GM15510 (cell line): ENCODE results near the gene CAPZB.

ENCODE experiments used
- POLR2A ChIP-seq: IDR thresholded peaks from 3 replicates; pipeline ENCODE4 v1.6.1; 2011; ENCODE audit warnings: borderline replicate concordance; ENCODE audit not compliant: insufficient read length; ENCODE audit errors: extremely low read depth

CAPZB gene

GRCh38 chr1:19385221-19385620 is 100.1 kb downstream of the CAPZB start:
- no peak for TF ChIP-seq POLR2A

DNA sequence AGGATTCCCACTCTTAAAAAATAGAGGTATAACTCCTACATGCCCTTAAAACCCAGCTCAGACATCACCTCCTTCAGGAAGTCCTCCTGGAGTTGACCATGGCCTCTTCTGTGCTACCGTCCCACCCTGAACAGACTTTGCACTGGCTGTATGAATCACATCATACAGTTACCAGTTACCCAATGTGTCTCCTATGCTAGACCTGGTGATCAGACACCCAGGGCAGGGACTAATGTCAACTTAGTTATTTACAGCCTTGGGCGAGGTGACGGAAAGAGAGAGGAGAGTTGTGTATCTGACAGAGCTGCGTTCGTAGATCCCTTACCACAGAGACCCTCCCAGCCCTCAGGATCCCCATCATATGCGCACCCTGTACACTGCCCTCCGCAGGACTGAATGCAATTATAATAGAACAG is 100.6 kb downstream of the CAPZB start:
- no peak for TF ChIP-seq POLR2A

DNA sequence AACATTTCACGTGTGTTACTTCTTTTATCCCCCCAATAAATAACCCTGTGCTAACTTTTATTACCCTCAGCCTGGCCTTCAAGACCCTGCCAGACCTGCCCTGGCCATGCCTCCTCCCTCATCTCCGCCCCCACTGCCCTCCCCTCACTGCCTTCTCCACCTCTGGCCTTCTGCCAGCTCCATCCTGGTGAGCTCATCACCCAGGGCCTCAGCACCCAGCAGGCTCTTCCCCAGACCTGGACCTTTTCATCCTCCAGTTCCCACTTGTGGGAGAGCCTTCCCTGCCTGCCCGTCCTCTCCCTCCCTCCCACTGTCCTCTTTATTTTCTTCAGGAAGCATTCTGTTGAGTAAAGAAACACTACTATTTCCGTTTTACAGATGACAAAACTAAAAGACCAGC is 101.2 kb downstream of the CAPZB start:
- TF ChIP-seq POLR2A = no peak

DNA sequence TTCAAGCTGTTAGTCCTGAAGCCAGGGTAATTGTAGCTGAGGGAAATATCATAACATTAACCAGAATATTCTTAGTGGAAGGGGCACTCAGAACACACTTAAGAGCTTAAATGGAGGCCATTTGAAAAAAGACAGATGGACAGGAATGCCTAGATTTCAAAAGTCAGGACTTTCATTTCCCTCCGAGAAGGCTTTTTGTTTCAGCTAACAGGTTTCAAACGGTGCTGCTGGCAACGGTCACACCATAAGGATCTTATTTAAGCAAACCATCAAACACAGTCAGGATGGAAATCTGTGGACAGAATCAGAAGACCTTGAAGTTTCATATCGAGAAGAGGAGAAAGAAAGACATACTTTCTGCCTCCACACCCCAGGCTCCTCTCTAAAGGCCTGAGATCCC is 103.1 kb downstream of the CAPZB start:
- no peak for TF ChIP-seq POLR2A

DNA sequence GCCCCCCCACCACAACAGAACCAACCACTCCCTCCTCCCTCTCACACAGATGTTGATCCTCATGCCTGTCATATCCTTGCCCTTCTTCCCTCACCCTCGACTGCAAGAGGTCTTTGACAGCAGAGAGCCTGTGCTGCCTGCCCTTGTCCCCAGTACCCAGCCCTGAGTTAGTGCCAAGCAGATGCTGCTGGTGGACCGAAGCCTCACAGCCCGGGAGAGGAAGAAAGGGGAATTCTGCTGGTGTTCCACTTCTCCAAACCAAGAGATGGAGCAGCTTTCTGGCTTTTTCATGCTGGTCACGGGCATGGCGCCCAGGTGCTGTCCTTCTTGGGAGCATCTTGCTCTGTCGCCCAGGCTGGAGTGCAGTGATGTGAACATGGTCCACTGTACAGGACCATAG is 104.1 kb downstream of the CAPZB start:
- no peak for TF ChIP-seq POLR2A

DNA sequence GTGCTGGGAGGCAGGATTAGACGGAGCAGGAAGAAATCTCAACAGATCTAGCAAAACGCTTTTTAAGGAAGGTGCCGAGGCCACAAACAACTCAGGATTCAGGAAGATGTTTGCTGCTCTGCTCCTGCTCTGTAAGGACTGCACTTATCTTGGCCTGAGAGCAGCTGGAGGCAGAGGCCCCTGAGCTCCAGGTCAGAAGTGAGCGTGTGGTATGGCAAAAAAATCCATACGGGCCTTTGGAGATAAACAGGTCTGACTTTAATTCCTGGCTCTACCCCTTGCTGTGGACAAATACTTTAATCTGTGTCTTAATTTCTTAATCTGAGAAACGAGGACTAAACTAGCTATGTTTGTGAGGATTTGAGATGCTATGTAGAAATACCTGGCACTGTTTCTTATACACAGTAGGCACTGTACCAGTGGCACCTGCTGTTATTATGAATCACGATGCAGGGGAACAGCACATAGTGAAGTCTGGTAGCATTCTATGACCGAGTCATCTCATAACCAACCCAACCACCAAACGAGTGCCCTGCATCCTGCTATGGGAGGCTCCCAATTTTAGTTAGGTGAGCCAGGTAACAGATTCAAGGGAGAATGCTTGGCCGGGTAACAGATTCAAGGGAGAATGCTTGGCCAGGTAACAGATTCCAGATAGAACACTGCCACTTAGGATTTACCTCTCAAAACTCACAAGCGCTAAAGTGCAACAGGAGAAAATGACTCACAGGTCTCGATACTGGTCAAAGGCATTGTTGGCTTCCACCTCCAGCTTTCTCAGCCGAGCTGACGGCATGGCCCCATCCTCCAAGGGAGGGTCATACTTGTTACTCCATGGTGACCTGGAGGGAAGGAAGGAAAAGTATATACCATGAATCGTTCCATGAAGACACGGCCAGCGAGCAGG is 107.3 kb downstream of the CAPZB start:
- no peak for TF ChIP-seq POLR2A

GRCh38 chr1:19376428-19377372 is 108.6 kb downstream of the CAPZB start:
- TF ChIP-seq POLR2A = no peak

GRCh38 chr1:19375631-19376400 is 109.5 kb downstream of the CAPZB start:
- TF ChIP-seq POLR2A = no peak

- TF ChIP-seq POLR2A = no peak
Measured at GRCh38 chr1:19374926-19375325, 110.4 kb downstream of the CAPZB start.

DNA sequence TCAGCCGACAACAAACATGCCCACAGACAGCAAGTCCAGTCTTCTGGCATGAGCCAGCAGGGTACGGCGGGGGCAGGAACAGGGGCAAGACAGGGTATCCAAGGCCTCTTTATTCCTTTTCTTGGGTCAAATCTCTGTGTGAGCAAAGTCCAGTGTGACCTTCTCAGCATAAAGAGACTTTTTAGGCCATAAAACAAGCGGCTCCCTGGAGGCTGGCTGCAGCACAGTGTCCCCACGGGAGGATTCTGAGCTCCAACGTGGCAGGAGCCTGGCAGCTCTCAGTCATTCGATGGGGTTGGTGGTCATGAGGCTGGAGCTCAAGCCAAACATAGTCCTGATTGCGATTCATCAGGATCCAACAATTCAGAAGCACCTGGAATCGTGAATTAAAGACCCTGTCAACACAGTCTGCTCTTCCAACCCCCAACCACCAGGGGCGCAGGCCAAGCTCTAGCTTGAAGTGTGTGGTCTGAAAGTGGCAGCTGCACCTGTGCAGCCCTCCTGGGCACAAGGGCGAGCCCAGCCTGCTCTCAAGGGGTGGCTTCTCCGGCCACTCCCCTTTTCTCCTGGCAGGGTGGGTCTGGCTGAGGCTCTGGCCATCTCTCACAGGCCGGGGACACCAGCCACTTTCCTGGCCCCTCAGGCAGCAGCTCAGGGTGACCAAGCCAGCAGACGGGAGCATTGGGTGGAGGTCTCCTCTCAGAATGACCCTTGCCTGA is 111.1 kb downstream of the CAPZB start:
- no peak for TF ChIP-seq POLR2A

GRCh38 chr1:19373211-19374082 is 111.9 kb downstream of the CAPZB start:
- TF ChIP-seq POLR2A = no peak

GRCh38 chr1:19372602-19373001 is 112.7 kb downstream of the CAPZB start:
- no peak for TF ChIP-seq POLR2A

- no peak for TF ChIP-seq POLR2A
Measured at GRCh38 chr1:19372136-19372514, 113.2 kb downstream of the CAPZB start.

DNA sequence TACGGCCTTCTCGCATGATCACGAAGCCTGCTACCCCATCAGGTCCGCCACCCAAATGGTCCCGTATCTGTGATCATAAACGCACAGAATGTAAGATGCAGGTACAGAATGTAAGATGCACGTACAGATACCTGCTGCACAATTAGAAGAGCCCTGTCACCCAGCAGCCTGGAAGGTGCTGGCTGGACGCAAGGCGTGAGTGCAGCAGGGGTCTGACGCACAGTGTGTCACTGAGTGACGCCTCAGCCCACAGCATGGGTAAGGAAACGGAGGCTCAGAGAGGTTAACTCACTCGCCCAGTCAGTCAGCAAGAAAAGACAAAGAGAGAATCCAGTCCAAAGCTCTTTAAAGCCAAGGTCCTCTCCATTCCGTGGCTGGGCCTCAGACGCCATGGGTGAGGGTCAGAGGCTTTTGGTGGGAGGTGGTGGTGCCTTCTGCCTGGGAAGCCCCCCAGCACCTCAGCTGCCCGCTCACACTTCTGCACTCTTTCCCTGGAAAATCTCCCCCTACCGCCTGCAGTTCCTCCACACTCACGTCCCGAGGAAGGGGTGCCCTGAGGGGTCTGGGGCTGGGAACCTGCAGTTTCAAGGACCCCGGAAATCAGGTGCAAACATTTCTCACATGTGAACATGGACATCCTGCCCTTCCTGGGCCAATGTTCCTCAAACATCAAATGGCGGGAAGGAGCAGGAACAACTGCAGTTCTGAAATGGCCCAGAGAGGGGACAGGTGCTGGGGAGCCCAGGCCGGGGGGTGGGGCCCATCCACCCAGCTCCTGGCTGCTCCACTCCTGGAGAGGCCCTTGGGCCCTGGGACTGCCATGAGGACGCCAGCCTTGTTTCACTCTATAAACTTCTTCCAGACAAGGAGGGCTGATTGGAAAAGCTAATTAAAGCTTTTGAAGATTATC is 113.9 kb downstream of the CAPZB start:
- TF ChIP-seq POLR2A = no peak
